ENCODE results near the gene CDKN2A.

CDKN2A gene

DNA sequence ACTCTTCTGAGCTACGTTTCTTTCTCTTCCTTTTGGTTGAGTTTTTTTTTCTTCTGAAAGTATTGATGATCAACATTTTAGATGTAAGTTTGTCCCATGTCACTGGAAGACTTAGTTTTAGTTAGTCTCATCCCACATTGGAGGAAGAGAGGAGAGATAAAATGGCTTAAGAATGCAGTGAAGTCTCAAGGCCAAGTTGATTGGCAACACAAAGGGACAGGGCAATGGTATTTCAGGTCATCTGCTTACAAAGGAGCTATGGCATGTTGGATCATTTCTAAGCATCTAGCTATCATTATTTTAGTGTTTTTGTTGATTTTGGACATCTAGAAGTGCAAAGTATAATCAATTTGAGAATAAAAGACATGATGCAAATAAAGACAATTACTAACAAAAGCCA is 58.6 kb downstream of the CDKN2A start:
- FAIRE-seq: no peak

DNA sequence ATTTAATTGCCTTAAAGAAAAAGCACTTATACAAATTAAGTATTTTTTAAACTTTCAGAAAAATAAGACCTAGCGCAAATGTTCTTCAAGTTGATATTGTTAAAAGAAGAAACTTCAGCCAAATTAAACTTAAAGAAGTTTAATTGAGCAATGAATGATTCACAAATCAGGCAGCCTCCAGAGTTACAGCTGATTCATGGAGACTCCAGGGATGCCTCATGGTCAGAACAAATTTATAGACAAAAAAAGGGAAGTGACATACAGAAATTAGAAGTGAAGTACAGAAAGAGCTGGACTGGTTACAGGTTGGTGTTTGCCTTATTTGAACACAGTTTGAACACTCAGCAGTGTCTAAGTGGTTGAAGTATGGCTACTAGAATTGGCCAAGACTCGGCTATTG is 60.3 kb downstream of the CDKN2A start:
- no peak for FAIRE-seq

DNA sequence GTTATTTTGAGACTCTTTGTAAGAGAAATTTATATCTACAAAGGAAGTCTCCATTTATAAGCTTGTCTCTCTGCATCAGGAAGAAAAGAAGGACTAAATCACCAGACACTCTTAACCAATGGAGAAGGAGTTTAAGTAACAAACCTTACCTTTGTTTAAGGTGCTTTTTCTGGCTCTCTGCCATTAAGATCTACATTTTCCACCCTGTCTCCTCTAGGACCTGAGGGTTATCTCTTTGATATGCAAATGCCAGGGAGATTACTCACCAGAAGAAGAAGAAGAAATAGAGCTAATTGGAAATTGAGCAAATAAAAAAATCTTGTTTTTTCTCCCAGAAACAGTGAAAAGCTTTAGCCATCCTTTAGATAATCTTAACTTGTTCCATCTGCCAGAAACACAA is 60.9 kb downstream of the CDKN2A start:
- no peak for FAIRE-seq

DNA sequence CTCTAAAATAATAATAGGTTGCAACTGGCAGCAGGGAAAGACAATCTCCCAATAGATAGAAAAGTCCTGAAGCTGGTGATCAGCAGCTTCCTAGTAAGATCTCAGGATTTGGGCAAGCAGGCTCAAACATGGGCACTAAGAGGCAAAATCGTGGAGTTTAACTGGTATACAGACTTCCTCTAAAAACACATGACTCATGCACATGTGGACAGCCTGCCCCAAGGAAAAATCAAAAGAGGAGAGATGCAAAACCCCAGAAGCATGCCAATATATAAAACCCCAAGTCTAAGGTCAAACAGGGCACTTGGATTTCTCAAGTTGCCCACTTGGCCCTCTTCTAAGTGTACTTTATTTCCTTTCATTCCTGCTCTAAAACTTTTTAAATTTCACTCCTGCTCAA is 62.8 kb downstream of the CDKN2A start:
- FAIRE-seq: no peak

DNA sequence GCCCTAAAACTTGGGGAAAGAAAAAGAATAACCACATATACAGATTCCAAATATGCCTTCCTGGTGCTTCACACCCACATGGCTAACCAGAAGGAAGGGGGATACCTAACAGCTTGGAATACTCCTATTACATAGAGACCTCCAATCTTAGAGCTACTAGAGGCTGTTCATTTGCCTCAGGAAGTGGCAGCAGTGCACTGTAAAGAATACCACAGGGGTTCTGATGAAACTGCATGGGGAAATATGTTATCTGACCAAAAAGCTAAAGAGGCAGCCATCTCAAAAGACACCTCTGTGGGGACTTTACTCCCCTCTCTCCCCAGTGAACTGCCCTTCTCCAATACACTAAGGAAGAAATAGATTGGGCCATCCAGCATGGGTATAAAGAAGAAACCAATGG is 66.4 kb downstream of the CDKN2A start:
- no peak for FAIRE-seq

DNA sequence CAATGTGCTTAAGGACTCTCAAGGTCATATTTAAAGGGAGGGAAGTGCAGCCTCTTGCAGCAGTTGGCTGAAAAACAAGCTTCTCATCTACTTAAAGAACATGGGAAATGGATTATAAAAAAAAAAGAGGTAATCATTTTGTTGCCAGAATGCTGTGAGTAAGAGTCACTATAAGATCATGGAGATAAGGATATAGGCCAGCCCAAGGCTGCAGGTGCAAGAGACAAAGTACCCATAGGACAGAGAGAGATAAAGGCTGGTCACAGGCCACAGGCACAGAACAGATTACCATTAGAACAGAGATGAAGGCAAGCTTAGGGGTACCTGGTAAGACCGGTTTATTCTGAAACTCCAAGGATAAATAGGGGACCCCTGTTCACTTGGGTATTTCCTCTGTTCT is 70.5 kb downstream of the CDKN2A start:
- FAIRE-seq: no peak

DNA sequence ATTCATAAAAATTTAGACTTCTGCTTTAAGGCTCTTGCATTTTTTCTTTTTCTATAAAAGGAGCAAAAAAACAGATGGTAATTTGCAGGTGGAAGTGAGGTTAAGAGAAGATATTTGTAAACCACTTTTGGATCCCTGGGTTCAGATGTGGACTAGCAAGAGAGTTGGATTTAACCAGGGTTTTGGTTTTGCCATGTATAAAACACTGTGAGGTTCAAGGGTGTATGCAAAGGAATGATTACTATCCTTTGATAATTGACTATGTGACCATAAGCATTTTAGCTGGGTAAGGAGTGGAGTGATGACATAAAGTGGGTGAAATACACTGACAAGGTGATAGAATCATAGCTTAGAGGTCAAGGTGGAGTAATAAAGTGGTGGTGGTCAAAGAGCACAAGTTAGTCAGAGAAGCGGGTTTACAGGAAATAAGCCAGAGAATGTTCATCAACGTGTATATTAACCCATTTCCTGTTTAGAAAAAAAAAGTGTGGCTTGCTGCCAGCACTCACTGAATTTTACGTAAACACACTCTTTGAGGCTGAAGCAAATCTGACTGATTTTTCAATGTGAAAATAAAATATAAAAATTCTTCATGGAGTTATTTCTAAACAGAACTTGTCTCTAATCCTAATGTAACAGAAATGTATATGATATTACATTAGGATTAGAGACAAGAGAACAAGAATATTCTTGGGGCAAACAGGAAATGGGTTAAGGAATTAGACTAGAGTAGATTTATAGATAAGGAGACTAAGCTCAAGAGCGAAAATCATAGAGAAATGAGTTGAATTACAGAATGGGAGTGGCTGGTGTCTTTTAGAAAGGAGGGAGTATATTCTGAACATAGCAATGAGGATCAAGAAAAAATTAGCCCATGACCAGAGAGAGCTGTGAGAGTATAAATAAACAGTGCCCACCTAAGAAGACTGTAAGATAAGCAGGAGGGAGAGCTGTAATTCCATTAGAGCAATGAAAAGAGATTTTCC is 74.5 kb downstream of the CDKN2A start:
- FAIRE-seq: no peak
